ENCODE results near the gene PACSIN1.

DNA sequence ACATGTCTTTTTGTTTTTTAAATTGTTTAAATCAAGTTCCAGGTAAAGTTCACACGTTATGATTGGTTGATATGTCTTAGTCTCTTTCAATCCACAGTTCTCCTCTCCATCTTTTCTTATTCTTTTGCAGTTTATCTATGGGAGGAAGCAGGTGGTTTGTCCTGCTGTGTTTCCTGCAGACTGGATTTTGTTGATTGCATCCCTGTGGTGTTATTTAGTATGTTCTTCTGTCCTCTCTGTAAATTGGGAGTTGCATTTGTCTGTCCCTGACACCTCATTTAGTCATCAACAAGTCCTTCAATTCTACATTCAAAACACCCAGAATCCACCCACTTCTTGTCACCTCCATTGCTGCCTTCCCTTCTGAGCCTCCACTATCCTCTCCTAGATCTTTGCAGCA lies 8.1 kb downstream of the PACSIN1 start:
- TF ChIP-seq CTCF (IDR thresholded peaks at IDR 0.05), result no peak
- no peak for TF ChIP-seq POLR2AphosphoS5 (IDR thresholded peaks at IDR 0.05)

Data from breast epithelium (tissue), 3 donors.